Lung microvascular endothelial cell (primary cell): ENCODE data around the gene PPP2R2D. TPM values are rescaled to one million over a fixed set of nuclear protein-coding genes. Genes with fewer than 3 reads are reported as not detected.
A peak's percentile ranks its signal among the peaks of the same experiment; 100 is the strongest.

Experiments
- DNase-seq, 2 donors: peaks; one replicate each; pipeline versions ENCODE4 v3.0.0 to v3.0.0-alpha.2; 2010; ENCODE audit warnings: low read depth in 2 of 2
- total RNA-seq: library from RNA; depleted of rRNA; stranded (reverse); fragments of >200 nt; gene quantifications from 2 replicates; pipeline ENCODE4 v1.2.1, GENCODE V29; 2014

The PPP2R2D gene
- 17.2 and 28.8 TPM in 2 replicates for total RNA-seq

- peak; percentile 90 to 95 for DNase-seq
Measured at GRCh38 chr10:131900350-131901152, at the start of gene PPP2R2D. PPP2R2D (plus strand) TSS chr10:131901008; CDS start chr10:131901149, 141 bp downstream.

DNA sequence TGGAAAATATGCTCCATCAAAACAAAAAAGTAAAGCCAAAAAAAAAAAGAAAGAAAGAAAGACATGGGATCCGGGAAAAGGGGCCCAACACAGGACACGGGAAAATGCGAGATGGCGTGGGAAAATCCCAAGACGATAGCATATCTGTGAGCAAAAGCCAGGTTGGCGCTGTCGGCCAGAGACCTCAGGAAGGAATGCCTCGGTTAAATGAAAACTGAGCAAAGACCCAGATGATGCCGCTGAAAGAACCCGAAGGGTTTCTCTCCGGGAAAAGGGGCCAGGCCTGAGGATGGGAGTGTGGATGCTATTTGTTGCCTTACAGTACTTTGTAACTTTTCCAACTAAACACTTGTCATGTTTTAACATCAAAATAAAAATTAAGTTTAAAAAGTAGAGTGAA is 49.5 kb upstream of the PPP2R2D start:
- DNase-seq, result no peak

- DNase-seq, result no peak
Measured at GRCh38 chr10:131852176-131852822, 48.5 kb upstream of the PPP2R2D start.

DNA sequence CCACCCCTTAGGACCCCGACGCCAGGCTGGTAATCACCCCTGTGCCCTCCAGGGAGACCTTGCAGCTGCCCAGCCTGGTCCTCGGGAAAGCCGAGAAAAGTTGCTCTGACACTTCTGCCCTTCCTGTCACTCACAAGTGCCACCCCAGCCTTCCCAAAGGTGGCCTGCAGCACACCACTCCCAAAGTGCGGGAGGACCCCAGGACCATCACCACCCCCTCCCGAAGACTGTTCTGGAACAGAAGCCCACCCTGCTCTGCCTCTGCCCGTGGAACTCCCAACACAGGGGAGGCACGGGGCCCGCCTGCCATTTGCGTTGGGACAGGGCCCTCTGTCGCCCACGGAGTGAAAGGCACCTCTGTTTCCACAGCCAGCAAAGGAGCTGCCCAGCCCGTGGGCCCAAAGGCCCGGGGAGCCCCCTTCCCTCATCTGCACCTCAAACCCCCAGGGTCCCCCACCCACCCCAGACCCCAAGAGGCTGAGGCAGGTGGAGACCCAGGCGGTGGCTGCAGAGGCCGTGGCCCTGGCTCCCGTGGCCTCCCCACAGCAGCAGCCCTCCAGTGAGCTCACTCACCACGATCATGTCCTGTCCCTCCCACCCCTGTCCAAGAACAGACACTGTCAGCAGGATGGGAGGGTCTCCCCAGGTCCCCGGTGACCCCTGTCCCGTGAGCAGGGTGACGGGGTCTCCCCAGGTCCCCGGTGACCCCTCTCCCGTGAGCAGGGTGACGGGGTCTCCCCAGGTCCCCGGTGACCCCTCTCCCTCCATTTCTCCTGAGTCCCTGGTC is 47.8 kb upstream of the PPP2R2D start:
- DNase-seq, result no peak

- no peak for DNase-seq
Measured at GRCh38 chr10:131853610-131853964, 47.2 kb upstream of the PPP2R2D start.

GRCh38 chr10:131854579-131855335 is 46.1 kb upstream of the PPP2R2D start:
- no peak for DNase-seq

GRCh38 chr10:131855461-131856401 is 45.1 kb upstream of the PPP2R2D start:
- DNase-seq, result no peak

GRCh38 chr10:131856441-131857094 is 44.2 kb upstream of the PPP2R2D start:
- no peak for DNase-seq

GRCh38 chr10:131857156-131858117 is 43.4 kb upstream of the PPP2R2D start:
- no peak for DNase-seq

- DNase-seq, result no peak
Measured at GRCh38 chr10:131858118-131858515, 42.7 kb upstream of the PPP2R2D start.

- no peak for DNase-seq
Measured at GRCh38 chr10:131858583-131859340, 42.0 kb upstream of the PPP2R2D start.

DNA sequence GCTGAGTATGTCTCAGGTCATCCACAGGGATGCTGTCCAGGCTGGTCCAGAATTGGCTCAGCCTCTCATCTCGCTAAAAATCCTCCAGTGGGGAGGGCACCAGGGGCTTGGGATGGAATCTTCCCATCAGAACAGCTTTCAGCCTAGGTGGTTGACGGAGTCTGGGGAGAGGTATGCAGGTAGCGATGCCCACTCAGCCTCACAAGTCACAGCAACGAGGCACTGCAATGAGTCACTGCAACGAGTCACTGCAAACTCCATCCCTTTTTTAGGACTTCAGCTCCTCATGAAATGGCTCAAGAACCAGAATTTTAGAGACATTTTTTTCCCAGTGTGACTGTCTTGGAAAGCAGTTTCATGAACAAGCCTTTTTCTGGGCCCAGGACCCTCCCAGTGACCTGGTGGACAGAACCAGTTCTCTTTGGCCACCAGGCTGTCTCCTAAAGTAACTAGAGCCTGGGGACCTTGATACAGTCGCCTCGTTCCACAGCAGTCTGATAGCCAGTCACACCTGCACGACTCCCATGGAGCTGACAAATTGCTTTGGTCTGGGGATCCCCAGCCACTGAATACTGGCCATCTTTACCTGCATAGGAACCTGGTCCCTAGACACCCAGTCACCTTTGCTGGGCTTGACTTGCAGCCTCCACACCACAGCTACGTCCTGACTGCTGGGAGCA is 41.3 kb upstream of the PPP2R2D start:
- DNase-seq, result no peak

DNA sequence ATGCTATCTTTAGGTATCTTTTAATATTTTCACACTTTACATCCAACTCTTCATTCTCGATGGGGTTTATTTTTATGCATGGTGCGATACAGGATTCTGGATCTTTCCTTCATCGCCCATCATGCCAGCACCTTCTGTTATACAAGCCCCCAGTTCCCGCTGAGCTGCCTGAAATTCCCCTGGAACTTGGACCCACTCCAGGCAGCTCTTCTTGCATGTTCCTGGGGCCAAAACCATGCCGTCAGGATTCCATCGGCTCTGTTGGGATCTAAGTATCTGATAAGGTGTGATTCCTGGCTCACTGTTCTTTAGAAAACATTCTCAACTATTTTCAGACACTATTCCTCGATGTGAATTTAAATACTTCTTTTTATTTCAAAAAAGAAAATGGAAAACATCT is 40.5 kb upstream of the PPP2R2D start:
- no peak for DNase-seq

GRCh38 chr10:131860806-131861440 is 39.9 kb upstream of the PPP2R2D start:
- DNase-seq, result no peak

DNA sequence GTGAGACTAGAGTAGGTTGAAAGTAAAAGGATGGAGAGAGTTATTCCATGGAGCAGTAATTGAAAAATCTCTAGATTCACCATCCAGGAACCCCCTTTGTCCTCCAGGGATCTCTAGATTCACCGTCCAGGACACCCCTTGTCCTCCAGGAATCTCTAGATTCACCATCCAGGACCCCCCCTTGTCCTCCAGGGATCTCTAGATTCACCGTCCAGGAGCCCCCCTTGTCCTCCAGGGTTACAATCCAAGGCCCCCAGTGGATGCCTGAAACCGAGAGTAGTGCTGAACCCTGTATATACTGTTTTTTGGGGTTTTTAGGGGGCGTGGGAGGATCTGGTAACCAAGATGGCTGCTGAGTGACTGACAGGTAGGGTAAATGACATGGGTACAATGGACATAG is 38.3 kb upstream of the PPP2R2D start:
- DNase-seq, result no peak

DNA sequence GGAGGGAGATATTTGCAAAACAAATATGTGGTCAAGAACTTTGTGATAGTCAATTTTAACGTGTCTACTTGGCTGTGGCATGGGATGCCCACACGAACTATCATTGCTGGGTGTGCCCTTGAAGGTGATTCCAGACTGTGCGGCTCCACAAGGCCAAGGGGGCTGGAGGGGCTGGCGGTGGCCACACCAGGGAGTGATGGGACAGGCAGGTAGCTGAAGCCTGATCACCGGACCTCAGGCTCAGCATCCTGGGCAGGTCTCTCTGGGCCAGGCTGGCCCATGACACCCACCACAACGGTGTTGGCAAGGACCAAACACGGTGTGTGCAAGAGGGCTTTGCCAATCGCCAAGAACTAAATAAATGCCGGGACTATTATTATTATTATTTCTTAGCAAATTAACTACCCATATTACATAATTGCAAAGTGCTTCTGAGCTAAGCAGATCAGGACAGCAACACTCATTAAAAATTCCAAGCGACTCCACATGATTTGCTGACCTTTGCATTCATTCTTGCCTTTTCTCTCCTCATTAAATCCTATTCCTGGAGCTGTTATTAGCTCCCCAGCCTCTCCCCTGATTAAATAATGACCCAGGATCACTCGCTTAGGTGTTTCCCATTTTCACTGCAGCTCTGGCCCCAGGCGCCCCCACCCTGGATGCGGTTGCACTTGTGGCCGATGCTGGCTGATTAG is 35.4 kb upstream of the PPP2R2D start:
- no peak for DNase-seq
